Activated CD4-positive, alpha-beta memory T cell treated with anti-CD3 and anti-CD28 coated beads for 36 hours (primary cell): ENCODE results near the gene SIX4. TPM values are rescaled to one million over a fixed set of nuclear protein-coding genes. Genes with fewer than 3 reads are reported as not detected.
"Not testable (repeated sequence)": the region's sequence is repeated elsewhere in the genome, so short reads cannot be mapped to it uniquely, and the experiment has no call there.

ENCODE experiments used
- CTCF ChIA-PET: fragments of 350-600 bp; sonication (Branson Sonifier 250); formaldehyde crosslinking; loops from one replicate; lab custom pipeline; 2021; ENCODE audit warnings: antibody characterized with exemption, inconsistent platforms; lab: Charles Lee
- POLR2A ChIA-PET: fragments of 350-600 bp; sonication (Branson Sonifier 250); formaldehyde crosslinking; loops from one replicate; lab custom pipeline; 2021; ENCODE audit warnings: antibody characterized with exemption; lab: Charles Lee
- DNase-seq: peaks from one replicate; pipeline ENCODE4 v3.0.0-alpha.2; 2020
- H3K27ac Mint-ChIP-seq: one replicate; pipeline ENCODE4 v1.8.0; 2021; ENCODE audit warnings: mixed read lengths
- H3K27me3 Mint-ChIP-seq: one replicate; pipeline ENCODE4 v1.8.0; 2021; ENCODE audit warnings: mixed read lengths
- H3K36me3 Mint-ChIP-seq: one replicate; pipeline ENCODE4 v1.8.0; 2021; ENCODE audit warnings: mixed read lengths
- H3K4me1 Mint-ChIP-seq: one replicate; pipeline ENCODE4 v1.8.0; 2021; ENCODE audit warnings: low read depth, mixed read lengths
- H3K4me3 Mint-ChIP-seq: one replicate; pipeline ENCODE4 v1.8.0; 2021; ENCODE audit warnings: mild to moderate bottlenecking, mixed read lengths
- H3K9me3 Mint-ChIP-seq: one replicate; pipeline ENCODE4 v1.8.0; 2021; ENCODE audit warnings: mixed read lengths
- intact Hi-C: fragments of 100-400 bp; cut with micrococcal nuclease; formaldehyde crosslinking; loops from one replicate; pipeline ENCODE4 v1.15.1; 2023
- total RNA-seq, 2 experiments: library from RNA; stranded (reverse); gene quantifications; one replicate each; pipeline ENCODE4 v1.2.3, GENCODE V29; 2021

The SIX4 gene
- total RNA-seq, 2 experiments from 2014 or later, result 0.17 TPM; not detected in 1

- no peaks in the 10 kb centered on the region for H3K27me3 Mint-ChIP-seq
- peaks cover 10% of the 10 kb centered on the region for H3K9me3 Mint-ChIP-seq
- H3K4me3 Mint-ChIP-seq, result no peak overlapping the region
- CTCF ChIA-PET, result no interaction called here
- POLR2A ChIA-PET, result no interaction called here
- H3K4me1 Mint-ChIP-seq, result peaks cover 20% of the 10 kb centered on the region
- DNase-seq, result no peak
- H3K36me3 Mint-ChIP-seq, result peaks cover 11% of the 10 kb centered on the region
- no peak overlapping the region for H3K27ac Mint-ChIP-seq
- intact Hi-C loops, result no loop called here
Measured at GRCh38 chr14:60738843-60739508, 14.8 kb upstream of the SIX4 start.

DNA sequence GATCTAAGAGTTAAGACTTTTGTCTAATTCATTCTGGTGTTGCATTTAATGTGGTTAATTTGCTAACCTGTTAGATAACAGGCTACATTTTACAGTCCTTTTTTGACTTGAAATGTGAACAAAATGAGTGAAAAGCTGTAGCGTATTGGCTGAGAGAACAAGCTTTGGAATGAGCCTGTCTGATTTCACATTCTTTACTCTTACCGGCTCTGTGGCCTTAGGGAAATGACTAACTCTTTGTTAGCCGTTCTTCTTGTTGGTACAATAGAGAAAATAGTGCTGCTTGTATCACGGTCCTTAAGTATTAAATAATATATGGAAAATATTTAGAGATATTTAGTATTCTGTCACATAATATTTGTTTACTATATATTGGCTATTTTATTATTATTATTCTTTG lies 12.3 kb upstream of the SIX4 start:
- H3K9me3 Mint-ChIP-seq, result no peaks in the 10 kb centered on the region
- POLR2A ChIA-PET, result no interaction called here
- H3K27me3 Mint-ChIP-seq, result peaks cover 3% of the 10 kb centered on the region
- peaks cover 3% of the 10 kb centered on the region for H3K36me3 Mint-ChIP-seq
- no peak overlapping the region for H3K4me3 Mint-ChIP-seq
- intact Hi-C loops, result no loop called here
- no peak for DNase-seq
- no peak overlapping the region for H3K27ac Mint-ChIP-seq
- CTCF ChIA-PET, result no interaction called here
- peaks cover 15% of the 10 kb centered on the region for H3K4me1 Mint-ChIP-seq

DNA sequence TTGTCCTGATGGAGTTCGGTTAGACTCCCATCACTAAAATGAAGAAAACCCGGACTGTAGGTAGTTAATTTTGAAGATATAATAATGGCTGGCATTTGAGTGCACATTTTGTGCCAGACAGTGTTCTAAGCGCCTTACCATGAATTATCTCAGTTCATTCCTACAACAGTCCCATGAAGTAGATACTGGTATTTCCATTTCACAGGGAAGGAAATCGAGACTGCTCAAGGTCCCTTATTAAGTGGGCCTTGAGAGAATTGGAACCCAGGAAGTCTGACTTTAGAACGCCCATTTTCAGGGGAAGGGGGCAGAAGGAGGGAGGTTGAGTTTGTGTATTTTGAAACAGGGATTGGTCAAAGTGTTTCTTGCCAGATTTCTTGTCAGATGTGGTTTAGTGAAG lies 11.3 kb upstream of the SIX4 start:
- intact Hi-C loops, result loop anchor here (2.0 kb wide), 1 partner anchor 63 kb away; no protein-coding TSS in a partner anchor
- DNase-seq, result no peak
- H3K4me1 Mint-ChIP-seq, result peaks cover 15% of the 10 kb centered on the region
- peaks cover 9% of the 10 kb centered on the region for H3K27me3 Mint-ChIP-seq
- no peak overlapping the region for H3K27ac Mint-ChIP-seq
- no peaks in the 10 kb centered on the region for H3K9me3 Mint-ChIP-seq
- peak overlapping the region; percentile 95 for H3K4me3 Mint-ChIP-seq
- ChIA-PET POLR2A (interaction anchor here (1.7 kb wide), 1 partner anchor 18 kb away, joined by 4 read pairs; no protein-coding TSS in a partner anchor), CTCF (no interaction called here)
- H3K36me3 Mint-ChIP-seq, result peaks cover 3% of the 10 kb centered on the region

DNA sequence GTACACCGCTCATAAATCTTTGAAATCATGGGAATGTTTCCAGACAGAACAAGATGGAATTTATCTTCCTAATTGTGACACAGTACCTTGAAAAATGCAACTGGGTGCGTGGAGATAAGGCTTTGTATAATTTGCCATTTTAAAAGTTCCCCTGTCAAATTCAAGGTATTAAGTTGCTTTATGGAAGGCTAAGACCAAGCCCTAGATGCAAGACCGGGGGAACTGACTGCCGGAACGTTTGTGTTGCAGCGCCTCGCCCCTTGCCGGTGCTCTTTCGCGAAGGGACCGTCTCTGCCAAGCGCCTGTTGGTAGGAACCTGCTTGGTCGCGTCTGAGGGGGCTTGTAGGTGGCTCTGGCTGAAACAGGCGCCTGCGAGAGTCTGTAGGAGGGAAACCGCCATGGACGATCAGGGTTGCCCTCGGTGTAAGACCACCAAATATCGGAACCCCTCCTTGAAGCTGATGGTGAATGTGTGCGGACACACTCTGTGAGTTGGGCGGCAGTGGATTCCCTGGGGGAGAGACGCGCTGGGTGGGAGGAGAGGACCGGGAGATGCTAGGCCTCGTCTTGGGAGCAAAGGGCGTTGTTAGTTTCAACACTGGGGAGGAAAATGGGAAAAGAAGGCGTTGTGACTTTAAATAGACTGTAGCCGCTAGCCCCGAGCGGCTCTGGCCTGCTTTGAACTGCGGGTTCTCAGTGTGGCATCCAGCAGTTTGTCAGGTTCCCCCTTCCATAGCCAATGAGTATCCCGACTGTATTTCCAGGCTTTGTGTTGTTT lies 10.5 kb upstream of the SIX4 start, which contains the start of gene MNAT1:
Gene MNAT1, plus strand, starts transcription at position 297 of the 778 bp plus-strand sequence. Its CDS starts 102 bp downstream, at position 399.
- DNase-seq, result peak; percentile 85
- no peaks in the 10 kb centered on the region for H3K9me3 Mint-ChIP-seq
- H3K36me3 Mint-ChIP-seq, result peaks cover 3% of the 10 kb centered on the region
- peak within 1 kb of the TSS; percentile 95 for H3K4me3 Mint-ChIP-seq
- H3K27me3 Mint-ChIP-seq, result peaks cover 16% of the 10 kb centered on the region
- H3K4me1 Mint-ChIP-seq, result peaks cover 15% of the 10 kb centered on the region
- intact Hi-C loops, result loop anchor here (1.0 to 2.0 kb wide), 3 partner anchors 10 to 64 kb away; partner anchors contain the start of gene SIX4
- CTCF ChIA-PET, result interaction anchor here (1.2 kb wide), 1 partner anchor 12 kb away, joined by 7 read pairs; no protein-coding TSS in a partner anchor
- POLR2A ChIA-PET, result interaction anchor here (1.7 kb wide), 1 partner anchor 19 kb away, joined by 4 read pairs; no protein-coding TSS in a partner anchor
- H3K27ac Mint-ChIP-seq, result peak within 1 kb of the TSS; percentile 67

GRCh38 chr14:60732840-60733483 lies 8.8 kb upstream of the SIX4 start:
- no peak overlapping the region for H3K4me3 Mint-ChIP-seq
- no peak overlapping the region for H3K27ac Mint-ChIP-seq
- ChIA-PET POLR2A (interaction anchor here (0.6 kb wide), 1 partner anchor 18 kb away, joined by 4 read pairs; no protein-coding TSS in a partner anchor), CTCF (interaction anchor here (0.6 to 1.8 kb wide), 3 partner anchors 10 to 805 kb away, joined by 3 to 7 read pairs (median 6); no protein-coding TSS in a partner anchor)
- no peak for DNase-seq
- peaks cover 15% of the 10 kb centered on the region for H3K4me1 Mint-ChIP-seq
- peaks cover 29% of the 10 kb centered on the region for H3K27me3 Mint-ChIP-seq
- no peaks in the 10 kb centered on the region for H3K9me3 Mint-ChIP-seq
- H3K36me3 Mint-ChIP-seq, result peaks cover 3% of the 10 kb centered on the region
- intact Hi-C loops, result no loop called here

DNA sequence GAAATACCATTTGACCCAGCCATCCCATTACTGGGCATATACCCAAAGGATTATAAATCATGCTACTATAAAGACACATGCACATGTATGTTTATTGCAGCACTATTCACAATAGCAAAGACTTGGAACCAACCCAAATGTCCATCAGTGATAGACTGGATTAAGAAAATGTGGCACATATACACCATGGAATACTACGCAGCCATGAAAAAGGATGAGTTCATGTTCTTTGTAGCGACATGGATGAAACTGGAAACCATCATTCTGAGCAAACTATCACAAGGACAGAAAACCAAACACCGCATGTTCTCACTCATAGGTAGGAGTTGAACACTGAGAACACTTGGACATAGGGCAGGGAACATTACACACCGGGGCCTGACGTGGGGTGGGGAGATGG lies 7.1 kb upstream of the SIX4 start:
- CTCF ChIA-PET, intact Hi-C loops, DNase-seq, H3K27ac Mint-ChIP-seq, POLR2A ChIA-PET, H3K4me3 Mint-ChIP-seq, H3K9me3 Mint-ChIP-seq, H3K36me3 Mint-ChIP-seq: not testable (repeated sequence)
- Mint-ChIP-seq H3K4me1 (peaks cover 15% of the 10 kb centered on the region), H3K27me3 (peaks cover 42% of the 10 kb centered on the region)

DNA sequence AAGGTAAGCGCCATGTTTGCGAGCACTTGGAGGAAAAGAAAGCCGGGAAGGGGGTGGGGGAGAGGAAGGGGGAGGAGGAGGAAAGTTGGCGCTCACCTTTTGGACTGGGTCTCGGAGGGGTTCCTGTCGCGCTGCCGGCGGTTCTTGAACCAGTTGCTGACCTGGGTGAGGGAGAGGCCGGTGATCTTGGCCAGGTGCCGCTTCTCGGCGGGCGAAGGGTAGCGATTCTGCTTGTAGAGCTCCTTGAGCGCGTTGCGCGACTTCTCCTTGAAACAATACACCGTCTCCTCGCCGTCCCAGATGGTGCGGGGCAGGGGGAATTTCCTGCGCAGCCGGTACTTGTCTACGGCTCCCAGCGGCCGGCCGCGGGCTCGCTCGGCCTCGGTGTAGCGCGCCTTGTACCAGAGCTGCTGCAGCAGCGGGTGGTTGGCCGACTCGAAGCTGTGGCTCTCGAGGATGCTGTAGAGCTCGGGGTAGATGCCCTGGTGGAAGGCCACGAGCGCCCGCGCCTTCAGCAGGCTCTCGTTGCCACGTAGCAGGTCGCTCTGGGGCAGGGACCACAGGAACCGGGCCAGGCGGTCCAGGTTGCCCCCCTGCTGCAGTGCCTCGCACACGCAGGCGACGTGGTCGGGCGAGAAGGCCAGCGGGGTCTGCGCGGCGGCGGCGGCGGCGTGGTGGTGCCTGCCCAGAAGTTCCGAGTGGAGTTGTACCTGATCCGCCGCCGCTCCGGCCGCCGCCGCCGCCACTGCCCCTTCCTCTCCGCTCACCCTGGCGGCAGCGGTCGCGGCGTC lies 840 bp downstream of the SIX4 start:
- peak overlapping the region; percentile 79 for H3K4me3 Mint-ChIP-seq
- H3K9me3 Mint-ChIP-seq, result no peaks in the 10 kb centered on the region
- no peak overlapping the region for H3K27ac Mint-ChIP-seq
- intact Hi-C loops, result loop anchor here (5.0 kb wide), 2 partner anchors 71 to 259 kb away; partner anchors contain the start of genes SLC38A6 and TRMT5
- POLR2A ChIA-PET, result interaction anchor here (1.1 kb wide), 1 partner anchor 258 kb away, joined by 6 read pairs; the partner anchor contains the start of genes SLC38A6 and TRMT5
- peak; percentile 39 for DNase-seq
- H3K27me3 Mint-ChIP-seq, result peaks cover 72% of the 10 kb centered on the region
- CTCF ChIA-PET, result interaction anchor here (0.6 to 2.0 kb wide), 2 partner anchors 11 to 99 kb away, joined by 3 to 7 read pairs; no protein-coding TSS in a partner anchor
- H3K4me1 Mint-ChIP-seq, result peaks cover 11% of the 10 kb centered on the region
- no peaks in the 10 kb centered on the region for H3K36me3 Mint-ChIP-seq

DNA sequence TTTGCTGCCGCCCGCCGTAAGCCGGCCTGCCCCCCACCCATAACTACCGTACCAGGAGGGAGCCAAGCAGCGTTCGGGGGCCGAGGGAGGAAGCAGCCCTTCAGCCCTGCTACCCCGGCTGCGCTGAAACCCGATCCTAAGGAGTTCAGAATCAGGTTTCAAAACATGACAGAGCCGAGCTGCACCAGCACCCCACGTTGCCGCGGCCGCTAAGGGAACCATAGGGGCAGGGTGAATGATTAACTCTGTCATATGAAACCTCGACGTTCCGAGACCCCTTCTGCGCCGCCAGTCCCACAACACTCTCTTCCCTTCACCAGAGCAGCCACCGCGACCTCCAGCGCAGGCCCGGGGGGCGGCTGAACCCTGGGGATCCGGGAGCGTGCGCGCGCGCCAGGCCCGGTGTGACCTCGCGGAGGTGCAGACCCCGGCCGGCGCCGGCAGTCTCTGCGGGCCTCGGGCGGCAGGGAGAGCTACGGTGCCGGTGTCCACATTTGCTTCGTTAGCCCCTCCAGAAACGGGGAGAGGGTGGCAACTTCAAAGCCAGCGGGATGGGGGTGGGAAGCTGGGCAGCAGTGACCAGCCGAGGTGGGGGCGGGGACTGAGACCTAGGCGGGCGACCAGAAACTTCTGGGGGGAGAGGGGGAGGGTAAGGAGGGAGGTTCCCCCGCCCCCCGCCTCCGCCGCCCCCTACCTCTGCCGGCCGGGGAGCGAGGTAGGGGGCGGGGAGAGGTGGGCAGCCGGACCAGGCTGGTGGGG lies 1.6 kb downstream of the SIX4 start:
- Mint-ChIP-seq H3K9me3 (no peaks in the 10 kb centered on the region), H3K27ac (no peak overlapping the region), H3K36me3 (no peaks in the 10 kb centered on the region), H3K27me3 (peaks cover 66% of the 10 kb centered on the region), H3K4me1 (peaks cover 11% of the 10 kb centered on the region), H3K4me3 (peak overlapping the region; percentile 74)
- DNase-seq, result peak; percentile 18
- ChIA-PET POLR2A (interaction anchor here (1.1 kb wide), 1 partner anchor 259 kb away, joined by 6 read pairs; the partner anchor contains the start of genes SLC38A6 and TRMT5), CTCF (interaction anchor here (0.6 to 2.0 kb wide), 2 partner anchors 11 to 98 kb away, joined by 3 to 7 read pairs; no protein-coding TSS in a partner anchor)
- intact Hi-C loops, result loop anchor here (5.0 kb wide), 2 partner anchors 70 to 260 kb away; partner anchors contain the start of genes SLC38A6 and TRMT5

GRCh38 chr14:60722107-60722356 lies 2.1 kb downstream of the SIX4 start:
- H3K36me3 Mint-ChIP-seq, result no peaks in the 10 kb centered on the region
- H3K4me1 Mint-ChIP-seq, result peaks cover 11% of the 10 kb centered on the region
- POLR2A ChIA-PET, result no interaction called here
- no peak for DNase-seq
- H3K9me3 Mint-ChIP-seq, result no peaks in the 10 kb centered on the region
- no peak overlapping the region for H3K27ac Mint-ChIP-seq
- CTCF ChIA-PET, result interaction anchor here (1.4 to 2.0 kb wide), 2 partner anchors 12 to 35 kb away, joined by 3 to 7 read pairs; no protein-coding TSS in a partner anchor
- H3K27me3 Mint-ChIP-seq, result peaks cover 61% of the 10 kb centered on the region
- intact Hi-C loops, result loop anchor here (5.0 kb wide), 2 partner anchors 70 to 260 kb away; partner anchors contain the start of genes SLC38A6 and TRMT5
- peak overlapping the region; percentile 74 for H3K4me3 Mint-ChIP-seq

- DNase-seq, result peak; percentile 65
- H3K4me1 Mint-ChIP-seq, result peaks cover 11% of the 10 kb centered on the region
- H3K4me3 Mint-ChIP-seq, result peak overlapping the region; percentile 74
- intact Hi-C loops, result loop anchor here (5.0 kb wide), 2 partner anchors 69 to 261 kb away; partner anchors contain the start of genes SLC38A6 and TRMT5
- H3K36me3 Mint-ChIP-seq, result no peaks in the 10 kb centered on the region
- H3K9me3 Mint-ChIP-seq, result no peaks in the 10 kb centered on the region
- POLR2A ChIA-PET, result no interaction called here
- H3K27me3 Mint-ChIP-seq, result peaks cover 57% of the 10 kb centered on the region
- CTCF ChIA-PET, result interaction anchor here (1.4 to 2.0 kb wide), 3 partner anchors 12 to 35 kb away, joined by 3 to 7 read pairs (median 6); no protein-coding TSS in a partner anchor
- no peak overlapping the region for H3K27ac Mint-ChIP-seq
Measured at GRCh38 chr14:60721326-60722106, 2.6 kb downstream of the SIX4 start.
